GM10248 (cell line): ENCODE measurements around the gene BAZ1B.
"Not testable (repeated sequence)": the region's sequence is repeated elsewhere in the genome, so short reads cannot be mapped to it uniquely, and the experiment has no call there.

Experiments used
- CTCF ChIA-PET: fragments of 300-600 bp; sonication (Branson Sonifier 250); formaldehyde crosslinking; extraction: SDS; loops from one replicate; lab custom pipeline; 2021; ENCODE audit warnings: antibody characterized with exemption; lab: Yijun Ruan, JAX
- POLR2A ChIA-PET: fragments of 350-650 bp; sonication (Branson Sonifier 250); formaldehyde crosslinking; extraction: SDS; loops from one replicate; lab custom pipeline; 2020; ENCODE audit warnings: antibody characterized with exemption; lab: Yijun Ruan, JAX
- DNase-seq: peaks from one replicate; pipeline ENCODE4 v3.0.0; 2012; ENCODE audit errors: extremely low spot score
- CTCF ChIP-seq: IDR thresholded peaks from 2 replicates; pipeline ENCODE4 v1.5.1; 2012; ENCODE audit warnings: mild to moderate bottlenecking, low read depth; ENCODE audit errors: extremely low read depth, missing control alignments, control extremely low read depth

Gene BAZ1B

GRCh38 chr7:73522105-73522872 is at the start of gene BAZ1B:
Gene BAZ1B (minus strand): TSS chr7:73522293. CDS start chr7:73521933, 360 bp downstream.
- ChIA-PET POLR2A (interaction anchor here (0.6 to 1.3 kb wide), 3 partner anchors 25 to 40 kb away, joined by 3 read pairs; no protein-coding TSS in a partner anchor), CTCF (interaction anchor here (0.7 to 1.5 kb wide), 5 partner anchors 9 to 37 kb away, joined by 3 to 6 read pairs (median 3); no protein-coding TSS in a partner anchor)
- TF ChIP-seq CTCF = no peak
- peak; percentile 98 for DNase-seq

GRCh38 chr7:73570977-73571376 is 48.9 kb upstream of the BAZ1B start:
- ChIA-PET POLR2A (no interaction called here), CTCF (no interaction called here)
- no peak for DNase-seq
- TF ChIP-seq CTCF = no peak

GRCh38 chr7:73570521-73570920 is 48.4 kb upstream of the BAZ1B start:
- DNase-seq = no peak
- ChIA-PET POLR2A (no interaction called here), CTCF (no interaction called here)
- no peak for TF ChIP-seq CTCF

GRCh38 chr7:73569042-73569608 is 47.0 kb upstream of the BAZ1B start:
- ChIA-PET CTCF (interaction anchor here (0.9 kb wide), 1 partner anchor 9 kb away, joined by 4 read pairs; no protein-coding TSS in a partner anchor), POLR2A (no interaction called here)
- TF ChIP-seq CTCF = no peak
- no peak for DNase-seq

- CTCF ChIA-PET = interaction anchor here (1.0 to 2.2 kb wide), 2 partner anchors 10 to 41 kb away, joined by 3 to 8 read pairs; no protein-coding TSS in a partner anchor
- no peak for DNase-seq
- POLR2A ChIA-PET = interaction anchor here (0.6 kb wide), 1 partner anchor 8 kb away, joined by 3 read pairs; no protein-coding TSS in a partner anchor
- TF ChIP-seq CTCF = no peak
These were observed 46.0 kb upstream of the BAZ1B start for GRCh38 chr7:73567846-73568685.

- ChIA-PET CTCF (interaction anchor here (1.0 to 3.0 kb wide), 4 partner anchors 9 to 40 kb away, joined by 3 to 19 read pairs (median 8); partner anchors contain the start of gene TBL2), POLR2A (interaction anchor here (1.1 kb wide), 1 partner anchor 10 kb away, joined by 3 read pairs; the partner anchor contains the start of gene BCL7B)
- DNase-seq = no peak
- no peak for TF ChIP-seq CTCF
These were observed 45.0 kb upstream of the BAZ1B start for GRCh38 chr7:73567140-73567539.

GRCh38 chr7:73566431-73566830 is 44.3 kb upstream of the BAZ1B start:
- not testable (repeated sequence) for DNase-seq
- ChIA-PET CTCF (interaction anchor here (1.6 to 3.0 kb wide), 4 partner anchors 8 to 168 kb away, joined by 5 to 19 read pairs (median 8); partner anchors contain the start of gene TBL2), POLR2A (interaction anchor here (1.1 to 1.4 kb wide), 2 partner anchors 9 to 12 kb away, joined by 3 to 5 read pairs; partner anchors contain the start of genes BCL7B and TBL2)
